IMR-90 (cell line): ENCODE data around the gene TPO. TPM values are rescaled to one million over a fixed set of nuclear protein-coding genes. Genes with fewer than 3 reads are reported as not detected.
A peak's percentile ranks its signal among the peaks of the same experiment; 100 is the strongest.

ENCODE experiments used
- ATAC-seq: fragments of 200-7000 bp; cut with Tn5 transposase; 2 replicates; pipeline ENCODE4 v1.9.1; 2020; ENCODE audit warnings: low read depth, mild to moderate bottlenecking, moderate library complexity
- BruUV-seq: library from RNA; stranded (reverse); fragments of 400-500 nt; replicated peaks from 2 replicates; lab custom pipeline; 2021; lab: Mats Ljungman, UMichigan
- CTCF ChIA-PET: fragments of 300-600 bp; formaldehyde crosslinking; extraction: SDS; loops from one replicate; lab custom pipeline; 2021; ENCODE audit warnings: antibody characterized with exemption; lab: Yijun Ruan, JAX
- POLR2A ChIA-PET: fragments of 300-600 bp; sonication (Branson Sonifier 250); formaldehyde crosslinking; loops from one replicate; lab custom pipeline; 2022; ENCODE audit warnings: antibody characterized with exemption; ENCODE audit not compliant: unreplicated experiment; lab: Charles Lee
- DNase-seq: peaks from one replicate; pipeline ENCODE4 v3.0.0; 2013
- H2AFZ ChIP-seq: replicated peaks from 2 replicates; pipeline ENCODE3; 2013; ENCODE audit warnings: low read length, mild to moderate bottlenecking; ENCODE audit not compliant: poor library complexity
- H2AK5ac ChIP-seq: 2 replicates; pipeline ENCODE4 v1.6.1; 2013; ENCODE audit warnings: low read depth, low read length, inconsistent platforms
- H2AK9ac ChIP-seq: replicated peaks from 2 replicates; pipeline ENCODE3; 2013; ENCODE audit warnings: mild to moderate bottlenecking, low read depth, low read length, moderate library complexity; ENCODE audit not compliant: poor library complexity
- H2BK120ac ChIP-seq: 2 replicates; pipeline ENCODE4 v1.6.1; 2013; ENCODE audit warnings: low read depth, low read length, inconsistent platforms
- H2BK15ac ChIP-seq: 3 replicates; pipeline ENCODE4 v1.6.1; 2013; ENCODE audit warnings: low read depth, low read length, inconsistent platforms
- H2BK20ac ChIP-seq: 2 replicates; pipeline ENCODE4 v1.6.1; 2013; ENCODE audit warnings: low read depth, mild to moderate bottlenecking, inconsistent platforms, low read length, moderate library complexity
- H2BK5ac ChIP-seq: 2 replicates; pipeline ENCODE4 v1.6.1; 2013; ENCODE audit warnings: mild to moderate bottlenecking, low read depth, low read length, inconsistent platforms; ENCODE audit not compliant: poor library complexity, severe bottlenecking
- H3K14ac ChIP-seq: replicated peaks from 2 replicates; pipeline ENCODE4 v1.6.1; 2013; ENCODE audit warnings: low read depth, low read length, inconsistent platforms
- H3K18ac ChIP-seq: 2 replicates; pipeline ENCODE4 v1.6.1; 2013; ENCODE audit warnings: low read depth, low read length, control low read depth
- H3K23ac ChIP-seq: 2 replicates; pipeline ENCODE4 v1.6.1; 2013; ENCODE audit warnings: low read depth, low read length, inconsistent platforms
- H3K27ac ChIP-seq: 2 replicates; pipeline ENCODE4 v1.5.1; 2013; ENCODE audit warnings: mild to moderate bottlenecking, control low read depth, low read length; ENCODE audit not compliant: insufficient read depth
- H3K27me3 ChIP-seq: 2 replicates; pipeline ENCODE4 v1.6.1; 2013; ENCODE audit warnings: low read length; ENCODE audit not compliant: control insufficient read depth, insufficient read depth
- H3K36me3 ChIP-seq: 2 replicates; pipeline ENCODE4 v1.6.1; 2013; ENCODE audit warnings: low read length, mixed read lengths; ENCODE audit not compliant: control insufficient read depth, insufficient read depth
- H3K4ac ChIP-seq: 2 replicates; pipeline ENCODE4 v1.6.1; 2013; ENCODE audit warnings: low read depth, low read length, inconsistent platforms
- H3K4me1 ChIP-seq: 2 replicates; pipeline ENCODE4 v1.6.1; 2013; ENCODE audit warnings: low read length, mixed read lengths; ENCODE audit not compliant: control insufficient read depth, insufficient read depth
- H3K4me2 ChIP-seq: 2 replicates; pipeline ENCODE4 v1.6.1; 2013; ENCODE audit warnings: low read depth, mild to moderate bottlenecking, control low read depth, low read length, moderate library complexity
- H3K4me3 ChIP-seq: 2 replicates; pipeline ENCODE4 v1.5.1; 2013; ENCODE audit warnings: low read depth, mild to moderate bottlenecking, control low read depth, low read length, moderate library complexity; ENCODE audit not compliant: insufficient read depth
- H3K56ac ChIP-seq: 2 replicates; pipeline ENCODE4 v1.6.1; 2013; ENCODE audit warnings: low read length, inconsistent platforms; ENCODE audit not compliant: insufficient read depth; ENCODE audit errors: extremely low read depth
- H3K79me1 ChIP-seq, 2 experiments: 2 replicates each; pipeline ENCODE4 v1.6.1; 2013; ENCODE audit warnings: low read length in 2 of 2, inconsistent platforms in 1 of 2, low read depth in 1 of 2
- H3K9ac ChIP-seq: 2 replicates; pipeline ENCODE4 v1.6.1; 2013; ENCODE audit warnings: low read depth, low read length, control low read depth
- H3K9me1 ChIP-seq: 2 replicates; pipeline ENCODE4 v1.6.1; 2013; ENCODE audit warnings: low read length, inconsistent platforms; ENCODE audit not compliant: insufficient read depth
- H3K9me3 ChIP-seq: 2 replicates; pipeline ENCODE4 v1.6.1; 2013; ENCODE audit warnings: low read length; ENCODE audit not compliant: control insufficient read depth, insufficient read depth
- H4K20me1 ChIP-seq: 2 replicates; pipeline ENCODE4 v1.6.1; 2013; ENCODE audit warnings: low read length, inconsistent platforms; ENCODE audit not compliant: insufficient read depth
- H4K5ac ChIP-seq: 2 replicates; pipeline ENCODE4 v1.6.1; 2013; ENCODE audit warnings: mild to moderate bottlenecking, low read depth, low read length, control low read depth
- H4K8ac ChIP-seq, 2 experiments: 2 replicates each; pipeline ENCODE4 v1.6.1; 2013; ENCODE audit warnings: low read depth in 2 of 2, low read length in 2 of 2, control low read depth in 1 of 2, inconsistent platforms in 1 of 2
- H4K91ac ChIP-seq: 2 replicates; pipeline ENCODE4 v1.6.1; 2013; ENCODE audit warnings: low read depth, low read length, inconsistent platforms; ENCODE audit not compliant: insufficient read depth
- BHLHE40 ChIP-seq: fragments of 150-350 bp; IDR thresholded peaks from 2 replicates; pipeline ENCODE4 v1.6.1; 2016; ENCODE audit warnings: mild to moderate bottlenecking, low read depth, low read length
- FOS ChIP-seq: fragments of 150-350 bp; IDR thresholded peaks from 2 replicates; pipeline ENCODE4 v1.6.1; 2016; ENCODE audit warnings: low read depth, low read length
- MAFK ChIP-seq: IDR thresholded peaks from 2 replicates; pipeline ENCODE4 v1.6.1; 2012; ENCODE audit warnings: low read depth, low read length, improper control_type of control experiment
- MXI1 ChIP-seq: IDR thresholded peaks from 2 replicates; pipeline ENCODE4 v1.6.1; 2012; ENCODE audit warnings: low read depth, mild to moderate bottlenecking, low read length, moderate library complexity, borderline replicate concordance
- RAD21 ChIP-seq: IDR thresholded peaks from 2 replicates; pipeline ENCODE4 v1.6.1; 2012; ENCODE audit warnings: low read length, improper control_type of control experiment
- RCOR1 ChIP-seq: IDR thresholded peaks from 2 replicates; pipeline ENCODE4 v1.6.1; 2012; ENCODE audit warnings: mild to moderate bottlenecking, low read length, improper control_type of control experiment; ENCODE audit not compliant: insufficient replicate concordance
- WGBS, 2 experiments: methylation state at CpG; one replicate each; pipeline versions ENCODE4 v1.1.5 to v1.1.7; 2013; ENCODE audit warnings: missing lambda C conversion rate in 2 of 2; ENCODE audit not compliant: insufficient read length in 1 of 2; ENCODE audit errors: extremely low coverage in 2 of 2; 5-methylcytosine and 5-hydroxymethylcytosine counted together
- dilution Hi-C: fragments of 300-500 bp; cut with HindIII; formaldehyde crosslinking; loops from one replicate; pipeline ENCODE4 v1.14.3; 2018; ENCODE audit warnings: low sequenced_read_pairs; ENCODE audit not compliant: unreplicated experiment
- in situ Hi-C: fragments of 300-500 bp; cut with MboI; formaldehyde crosslinking; loops from 3 replicates; pipeline ENCODE4 v1.14.3; 2019; ENCODE audit warnings: low sequenced_read_pairs, inconsistent platforms, mixed read lengths
- intact Hi-C: fragments of 100-400 bp; cut with micrococcal nuclease; formaldehyde crosslinking; loops from 2 replicates; pipeline ENCODE4 v1.10.0; 2022
- polyA plus RNA-seq, 3 experiments: library from polyadenylated mRNA; depleted of rRNA; stranded (reverse); fragments of >200 nt; gene quantifications; 2 replicates each; pipeline ENCODE4 v1.2.3, GENCODE V29; 2012; ENCODE audit warnings: low replicate concordance in 1 of 3
- total RNA-seq: library from RNA; depleted of rRNA; stranded (reverse); fragments of >200 nt; gene quantifications from 2 replicates; pipeline ENCODE4 v1.2.3, GENCODE V29; 2012
- TF ChIP-seq, protein P1 (sequence below): fragments of 150-350 bp; IDR thresholded peaks from 2 replicates; pipeline ENCODE4 v1.6.1; 2016; ENCODE audit warnings: low read depth, mild to moderate bottlenecking, low read length, moderate library complexity, borderline replicate concordance

Gene TPO
- total and polyA plus RNA-seq, 2 of the 4 experiments (the other 2 are of a cell fraction): not detected

DNA sequence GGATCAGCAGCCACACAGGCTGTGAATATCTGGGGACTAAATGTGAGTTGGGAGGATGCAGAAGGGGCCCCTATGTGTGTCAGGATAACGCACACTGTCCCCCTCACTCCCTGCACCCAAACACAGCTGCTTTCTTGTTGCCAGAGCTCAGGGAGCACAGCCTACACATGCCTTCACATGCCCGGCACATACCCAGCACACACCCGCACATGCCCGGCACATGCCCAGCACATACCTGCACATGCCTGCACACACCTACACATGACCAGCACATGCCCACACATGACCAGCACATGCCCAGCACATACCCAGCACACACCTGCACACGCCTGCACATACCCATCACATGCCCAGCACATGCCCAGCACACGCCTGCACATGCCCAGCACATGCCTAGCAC lies 75.6 kb downstream of the TPO start:
- Histone ChIP-seq H3K4me1 (no peaks in the 10 kb centered on the region), H3K27me3 (no peaks in the 10 kb centered on the region; the same call in 1 of the 2 replicates), H2BK15ac (no peak overlapping the region), H4K5ac (no peak overlapping the region), H3K56ac (no peak overlapping the region), H3K9me1 (no peaks in the 10 kb centered on the region), H3K9me3 (no peaks in the 10 kb centered on the region; the same call in 1 of the 2 replicates), H4K91ac (no peak overlapping the region), H3K4ac (no peak overlapping the region), H2BK20ac (no peak overlapping the region), H4K8ac (no peak overlapping the region), H4K20me1 (no peaks in the 10 kb centered on the region), H3K4me3 (no peak overlapping the region), H3K18ac (no peak overlapping the region), H3K79me1 (no peaks in the 10 kb centered on the region), H2AK9ac (no peak overlapping the region), H3K9ac (no peak overlapping the region), H3K23ac (no peak overlapping the region), H2BK120ac (no peak overlapping the region), H3K36me3 (no peaks in the 10 kb centered on the region), H2AK5ac (no peak overlapping the region), H3K14ac (no peak overlapping the region), H2BK5ac (peak overlapping the region; percentile 19), H3K4me2 (no peak overlapping the region), H2AFZ (no peak overlapping the region), H3K27ac (no peak overlapping the region)
- TF ChIP-seq MAFK (no peak), RCOR1 (no peak), FOS (no peak), RAD21 (no peak), MXI1 (no peak), BHLHE40 (no peak)
- TF ChIP-seq, protein P1, sequence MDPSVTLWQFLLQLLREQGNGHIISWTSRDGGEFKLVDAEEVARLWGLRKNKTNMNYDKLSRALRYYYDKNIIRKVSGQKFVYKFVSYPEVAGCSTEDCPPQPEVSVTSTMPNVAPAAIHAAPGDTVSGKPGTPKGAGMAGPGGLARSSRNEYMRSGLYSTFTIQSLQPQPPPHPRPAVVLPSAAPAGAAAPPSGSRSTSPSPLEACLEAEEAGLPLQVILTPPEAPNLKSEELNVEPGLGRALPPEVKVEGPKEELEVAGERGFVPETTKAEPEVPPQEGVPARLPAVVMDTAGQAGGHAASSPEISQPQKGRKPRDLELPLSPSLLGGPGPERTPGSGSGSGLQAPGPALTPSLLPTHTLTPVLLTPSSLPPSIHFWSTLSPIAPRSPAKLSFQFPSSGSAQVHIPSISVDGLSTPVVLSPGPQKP: no peak
- intact Hi-C loops (no loop called here), in situ Hi-C loops (no loop called here), dilution Hi-C loops (no loop called here)
- ChIA-PET CTCF (no interaction called here), POLR2A (no interaction called here)
- no peak for ATAC-seq
- BruUV-seq: no TSS peak
- WGBS, 2 experiments: 68% methylated on average over 4 of the region's 6 CpGs; no CpG with 5 or more reads in 1 of the 2 experiments
- DNase-seq: no peak
